ENCODE measurements around the gene ZNF687.

ZNF687 gene

GRCh38 chr1:151281969-151282882 lies at the start of gene ZNF687:
Gene ZNF687 (plus strand): TSS chr1:151282299. CDS start chr1:151286292, 3,993 bp downstream.
- in situ Hi-C loops (cut with HindIII; ENCODE audit: low sequenced_read_pairs), result no loop called here
- DNase-seq (ENCODE audit: low read depth), result peak; percentile 100
- H3K4me3 ChIP-seq (ENCODE audit: low read depth, low read length), result peak within 1 kb of the TSS; percentile 66
- TF ChIP-seq, protein P1, sequence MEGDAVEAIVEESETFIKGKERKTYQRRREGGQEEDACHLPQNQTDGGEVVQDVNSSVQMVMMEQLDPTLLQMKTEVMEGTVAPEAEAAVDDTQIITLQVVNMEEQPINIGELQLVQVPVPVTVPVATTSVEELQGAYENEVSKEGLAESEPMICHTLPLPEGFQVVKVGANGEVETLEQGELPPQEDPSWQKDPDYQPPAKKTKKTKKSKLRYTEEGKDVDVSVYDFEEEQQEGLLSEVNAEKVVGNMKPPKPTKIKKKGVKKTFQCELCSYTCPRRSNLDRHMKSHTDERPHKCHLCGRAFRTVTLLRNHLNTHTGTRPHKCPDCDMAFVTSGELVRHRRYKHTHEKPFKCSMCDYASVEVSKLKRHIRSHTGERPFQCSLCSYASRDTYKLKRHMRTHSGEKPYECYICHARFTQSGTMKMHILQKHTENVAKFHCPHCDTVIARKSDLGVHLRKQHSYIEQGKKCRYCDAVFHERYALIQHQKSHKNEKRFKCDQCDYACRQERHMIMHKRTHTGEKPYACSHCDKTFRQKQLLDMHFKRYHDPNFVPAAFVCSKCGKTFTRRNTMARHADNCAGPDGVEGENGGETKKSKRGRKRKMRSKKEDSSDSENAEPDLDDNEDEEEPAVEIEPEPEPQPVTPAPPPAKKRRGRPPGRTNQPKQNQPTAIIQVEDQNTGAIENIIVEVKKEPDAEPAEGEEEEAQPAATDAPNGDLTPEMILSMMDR (IDR thresholded peaks at IDR 0.05; ENCODE audit: low read depth, low read length, missing control alignments), result no peak

DNA sequence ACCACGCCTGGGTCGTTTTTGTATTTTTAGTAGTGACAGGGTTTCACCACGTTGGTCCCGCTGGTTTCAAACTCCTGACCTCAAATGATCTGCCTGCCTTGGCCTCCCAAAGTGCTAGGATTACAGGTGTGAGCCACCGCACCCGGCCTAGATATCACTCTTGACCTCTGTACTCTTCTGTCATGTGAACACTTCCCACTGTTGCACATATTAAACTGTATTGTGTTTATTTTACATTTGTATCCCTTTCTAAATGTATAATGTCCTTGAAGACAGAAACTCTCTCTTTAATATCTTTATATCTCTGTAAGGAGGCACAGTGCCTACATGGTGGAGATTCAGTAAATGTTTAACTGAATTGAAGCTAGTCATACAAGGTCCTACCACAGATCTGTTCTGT lies 46.9 kb upstream of the ZNF687 start:
- no peak for DNase-seq (ENCODE audit: low read depth)
- no peak overlapping the region for H3K4me3 ChIP-seq (ENCODE audit: low read depth, low read length)
- TF ChIP-seq, protein P1 (IDR thresholded peaks at IDR 0.05; ENCODE audit: low read depth, low read length, missing control alignments), result no peak
- in situ Hi-C loops (cut with HindIII; ENCODE audit: low sequenced_read_pairs), result no loop called here

DNA sequence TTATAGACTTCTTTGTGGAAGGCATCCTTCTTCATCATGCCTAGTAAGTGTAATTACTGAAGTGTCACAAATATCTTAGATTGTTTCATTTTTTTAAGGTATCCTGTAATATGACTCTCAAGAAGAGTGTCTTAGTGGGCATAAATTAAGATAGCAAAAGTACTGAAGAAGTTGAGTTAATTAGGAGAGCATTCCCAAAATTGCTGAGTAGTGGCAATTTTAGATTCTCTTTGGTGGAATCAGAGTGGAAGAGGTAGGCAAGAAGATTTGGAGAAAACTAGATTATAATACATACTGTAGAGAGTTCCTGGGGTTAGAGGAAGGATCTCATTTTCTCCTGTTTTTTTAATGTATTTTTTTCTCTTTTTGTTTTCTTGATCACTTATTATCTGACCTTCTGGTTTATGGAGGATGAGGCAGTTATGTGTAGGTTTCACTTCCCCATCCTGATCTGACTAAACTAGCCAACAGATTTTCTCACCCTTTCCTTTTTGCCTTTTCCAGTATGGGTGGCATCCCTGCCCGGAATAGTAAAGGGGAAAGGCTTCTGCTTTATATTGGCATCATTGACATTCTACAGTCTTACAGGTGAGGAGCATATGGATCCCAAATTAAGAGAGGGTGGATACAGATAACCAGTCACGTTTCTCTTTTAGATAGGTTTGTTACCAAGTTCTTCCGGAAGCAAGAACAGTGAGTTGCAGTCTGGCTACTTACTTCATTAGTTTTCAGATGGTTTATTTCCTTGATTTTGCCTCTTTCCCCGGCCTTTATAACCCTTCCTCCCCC lies 44.2 kb upstream of the ZNF687 start:
- no peak for DNase-seq (ENCODE audit: low read depth)
- in situ Hi-C loops (cut with HindIII; ENCODE audit: low sequenced_read_pairs), result no loop called here
- H3K4me3 ChIP-seq (ENCODE audit: low read depth, low read length), result no peak overlapping the region
- TF ChIP-seq, protein P1 (IDR thresholded peaks at IDR 0.05; ENCODE audit: low read depth, low read length, missing control alignments), result no peak

- TF ChIP-seq, protein P1 (IDR thresholded peaks at IDR 0.05; ENCODE audit: low read depth, low read length, missing control alignments), result no peak
- H3K4me3 ChIP-seq (ENCODE audit: low read depth, low read length), result no peak overlapping the region
- in situ Hi-C loops (cut with HindIII; ENCODE audit: low sequenced_read_pairs), result no loop called here
- DNase-seq (ENCODE audit: low read depth), result peak; percentile 66
These were observed 43.7 kb upstream of the ZNF687 start for GRCh38 chr1:151238467-151238739.

DNA sequence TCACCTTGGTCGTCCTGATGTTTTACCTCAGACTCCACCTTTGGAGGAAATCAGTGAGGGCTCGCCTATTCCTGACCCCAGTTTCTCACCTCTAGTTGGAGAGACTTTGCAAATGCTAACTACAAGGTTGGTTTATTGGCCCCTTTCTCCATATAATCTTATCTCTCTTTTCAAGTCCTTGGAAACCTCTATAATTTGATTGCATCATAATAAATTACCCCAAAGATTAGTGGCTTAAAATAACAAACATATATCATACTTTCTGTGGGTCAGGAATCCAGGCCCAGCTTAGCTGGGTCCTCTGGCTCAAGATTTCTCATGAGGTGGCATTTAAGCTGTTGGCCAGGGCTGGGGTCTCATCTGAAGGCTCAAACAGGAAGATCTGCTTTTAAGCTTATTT lies 39.7 kb upstream of the ZNF687 start:
- in situ Hi-C loops (cut with HindIII; ENCODE audit: low sequenced_read_pairs), result no loop called here
- TF ChIP-seq, protein P1 (IDR thresholded peaks at IDR 0.05; ENCODE audit: low read depth, low read length, missing control alignments), result no peak
- H3K4me3 ChIP-seq (ENCODE audit: low read depth, low read length), result no peak overlapping the region
- no peak for DNase-seq (ENCODE audit: low read depth)

- TF ChIP-seq, protein P1 (IDR thresholded peaks at IDR 0.05; ENCODE audit: low read depth, low read length, missing control alignments), result no peak
- in situ Hi-C loops (cut with HindIII; ENCODE audit: low sequenced_read_pairs), result no loop called here
- no peak for DNase-seq (ENCODE audit: low read depth)
- H3K4me3 ChIP-seq (ENCODE audit: low read depth, low read length), result no peak overlapping the region
These were observed 38.3 kb upstream of the ZNF687 start for GRCh38 chr1:151243683-151244216.
